ENCODE measurements around the gene KIAA1755.
A peak's percentile ranks its signal among the peaks of the same experiment; 100 is the strongest.

Gene KIAA1755

DNA sequence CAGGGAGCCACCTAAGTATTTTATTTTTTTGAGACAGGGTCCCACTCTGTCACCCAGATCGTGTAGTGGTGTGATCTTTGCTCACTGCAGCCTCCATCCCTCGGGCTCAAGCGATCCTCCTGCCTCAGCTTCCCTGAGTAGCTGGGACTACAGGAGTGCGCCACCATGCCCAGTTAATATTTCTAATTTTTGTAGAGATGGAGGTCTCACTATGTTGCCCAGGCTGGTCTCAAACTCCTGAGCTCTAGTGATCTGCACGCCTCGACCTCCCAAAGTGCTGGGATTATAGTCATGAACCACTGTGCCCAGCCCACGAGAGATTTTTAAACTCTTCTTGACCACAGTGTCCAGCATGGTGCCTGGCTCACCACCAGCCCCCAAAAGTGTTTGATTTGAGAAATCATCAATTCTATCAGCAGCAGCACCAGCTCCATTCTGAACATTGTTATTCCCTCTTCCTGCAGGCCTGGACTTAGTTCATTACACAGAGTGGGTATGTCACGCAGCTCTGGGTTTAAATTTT lies 93.1 kb downstream of the KIAA1755 start:
- Histone ChIP-seq H3K4me1 (ENCODE audit: control insufficient read depth in 2 of 2, insufficient read depth in 2 of 2, low read length in 2 of 2) (peaks cover 10 to 12% of the 10 kb centered on the region in 2 donors), H3K4me3 (ENCODE audit: low read length in 2 of 2) (no peak overlapping the region), H3K27me3 (ENCODE audit: control insufficient read depth in 2 of 2, insufficient read depth in 2 of 2, low read length in 2 of 2) (no peaks in the 10 kb centered on the region), H3K27ac (ENCODE audit: low read depth in 2 of 2, low read length in 2 of 2) (no peak overlapping the region), H3K9ac (ENCODE audit: low read depth in 1 of 2, low read length in 2 of 2) (no peak overlapping the region), H3K36me3 (ENCODE audit: control insufficient read depth in 2 of 2, insufficient read depth in 2 of 2, low read length in 2 of 2) (no peaks in the 10 kb centered on the region), H3K9me3 (ENCODE audit: control insufficient read depth in 2 of 2, low read length in 2 of 2) (no peaks in the 10 kb centered on the region)

DNA sequence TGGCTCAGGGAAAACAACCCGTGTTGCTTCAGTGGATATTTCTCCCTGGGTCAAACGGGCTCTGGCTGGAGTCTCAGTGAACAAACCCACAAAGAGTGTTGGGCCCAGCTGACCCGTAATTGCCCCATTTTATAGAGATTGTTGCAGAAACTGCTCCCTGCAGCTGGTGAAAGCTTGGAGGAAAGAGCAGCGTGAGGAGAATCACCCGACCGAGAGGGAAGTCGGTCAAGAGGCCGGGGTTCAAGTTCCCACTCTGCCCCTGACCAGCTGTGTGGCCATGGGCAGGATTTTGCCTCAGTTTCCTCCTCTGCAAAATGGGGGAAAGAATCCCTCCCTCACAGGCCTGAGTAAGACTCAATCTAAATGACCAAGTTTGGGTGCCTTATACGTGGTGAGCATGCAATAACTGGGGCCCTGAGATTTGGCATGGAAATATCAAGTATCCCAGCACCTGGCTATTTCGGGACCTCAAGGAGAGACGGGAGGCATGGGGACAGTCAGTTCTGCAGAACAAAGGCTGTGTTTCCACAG lies 93.8 kb downstream of the KIAA1755 start:
- no peak overlapping the region for H3K27ac ChIP-seq (ENCODE audit: low read depth in 2 of 2, low read length in 2 of 2)
- peaks cover 10 to 12% of the 10 kb centered on the region in 2 donors for H3K4me1 ChIP-seq (ENCODE audit: control insufficient read depth in 2 of 2, insufficient read depth in 2 of 2, low read length in 2 of 2)

DNA sequence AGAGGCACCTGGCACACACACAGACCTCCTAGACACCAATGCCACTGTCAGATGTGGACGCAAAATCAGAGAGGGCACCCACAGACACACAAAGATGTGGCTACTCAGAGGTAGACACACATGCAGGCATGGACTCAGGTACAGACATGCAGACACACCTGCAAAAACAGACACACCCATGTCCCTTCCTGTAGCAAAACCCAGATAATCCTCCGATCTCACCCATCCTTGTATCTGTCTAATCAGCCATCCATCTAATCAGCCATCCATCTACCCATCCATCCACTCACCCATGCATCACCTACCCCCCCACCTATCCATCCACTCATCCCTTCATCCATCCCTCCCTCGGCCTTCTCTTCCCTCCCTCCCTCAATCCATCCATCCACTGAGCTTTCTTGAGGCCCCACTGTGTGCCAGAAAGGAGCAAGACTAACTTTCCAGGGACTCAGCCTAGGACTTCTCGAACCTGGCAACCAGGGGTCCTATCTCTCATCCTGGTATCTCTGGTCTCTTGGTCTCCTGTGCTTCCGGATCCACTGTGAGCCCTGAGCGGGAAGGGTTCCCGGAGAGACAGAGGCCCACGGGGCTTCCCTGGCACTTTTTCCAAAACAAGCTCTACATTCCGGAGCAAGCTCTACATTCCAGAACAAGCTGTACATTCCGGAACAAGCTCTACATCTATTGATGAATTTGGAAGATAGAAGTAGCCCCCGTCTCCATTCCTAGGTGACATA lies 94.4 kb downstream of the KIAA1755 start:
- peak overlapping the region in 1 of 2 donors; percentile 30 for H3K9ac ChIP-seq (ENCODE audit: low read depth in 1 of 2, low read length in 2 of 2)
- H3K4me3 ChIP-seq (ENCODE audit: low read length in 2 of 2), result no peak overlapping the region
- H3K9me3 ChIP-seq (ENCODE audit: control insufficient read depth in 2 of 2, low read length in 2 of 2), result no peaks in the 10 kb centered on the region
- H3K4me1 ChIP-seq (ENCODE audit: control insufficient read depth in 2 of 2, insufficient read depth in 2 of 2, low read length in 2 of 2), result peaks cover 10 to 12% of the 10 kb centered on the region in 2 donors
- H3K36me3 ChIP-seq (ENCODE audit: control insufficient read depth in 2 of 2, insufficient read depth in 2 of 2, low read length in 2 of 2), result no peaks in the 10 kb centered on the region
- no peaks in the 10 kb centered on the region for H3K27me3 ChIP-seq (ENCODE audit: control insufficient read depth in 2 of 2, insufficient read depth in 2 of 2, low read length in 2 of 2)
- no peak overlapping the region for H3K27ac ChIP-seq (ENCODE audit: low read depth in 2 of 2, low read length in 2 of 2)

More for the DNA sequence above, 93.8 kb downstream of the KIAA1755 start:
- no peak overlapping the region for H3K9ac ChIP-seq (ENCODE audit: low read depth in 1 of 2, low read length in 2 of 2)
- no peaks in the 10 kb centered on the region for H3K9me3 ChIP-seq (ENCODE audit: control insufficient read depth in 2 of 2, low read length in 2 of 2)
- no peaks in the 10 kb centered on the region for H3K27me3 ChIP-seq (ENCODE audit: control insufficient read depth in 2 of 2, insufficient read depth in 2 of 2, low read length in 2 of 2)
- no peaks in the 10 kb centered on the region for H3K36me3 ChIP-seq (ENCODE audit: control insufficient read depth in 2 of 2, insufficient read depth in 2 of 2, low read length in 2 of 2)
- no peak overlapping the region for H3K4me3 ChIP-seq (ENCODE audit: low read length in 2 of 2)

DNA sequence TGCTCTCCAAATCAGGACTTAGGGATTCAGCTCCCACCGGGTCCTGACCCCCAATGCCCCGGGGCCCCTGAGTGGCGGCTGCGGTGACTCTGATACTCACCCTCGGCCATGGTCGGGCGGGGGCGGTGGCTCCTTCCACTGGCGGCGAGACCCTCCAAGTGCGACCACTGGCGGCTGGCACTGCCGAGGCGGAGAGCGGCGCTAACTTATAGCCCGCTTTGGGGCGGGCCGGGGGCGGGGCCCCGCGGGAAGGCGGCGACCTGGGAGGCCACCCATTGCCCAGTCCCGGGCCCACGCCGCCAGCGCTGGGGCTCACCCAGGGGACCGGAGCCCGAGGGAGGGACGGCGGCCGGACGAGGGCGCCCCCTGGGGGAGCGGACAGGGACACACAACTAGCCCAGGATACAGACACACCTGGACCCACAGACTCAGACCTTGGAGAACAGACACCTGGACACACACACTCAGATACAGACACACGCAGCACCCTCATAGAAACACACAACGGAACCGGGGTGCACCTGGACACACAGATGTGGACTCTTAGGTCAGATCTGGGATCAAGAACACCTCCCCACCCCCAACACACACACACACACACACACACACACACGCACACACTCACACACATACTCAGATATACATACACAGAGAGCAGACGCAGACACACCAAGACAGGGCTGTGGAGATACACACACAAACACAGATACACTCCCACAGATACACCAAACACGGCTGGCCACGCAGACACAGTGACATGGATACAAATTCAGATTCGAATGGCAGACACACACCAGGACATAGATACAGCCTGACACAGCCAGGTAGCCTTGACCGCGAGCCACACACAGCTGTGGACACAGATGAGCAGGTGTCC lies 95.2 kb downstream of the KIAA1755 start, which contains the start of gene TGM2:
TSS of gene TGM2 (minus strand) at position 182 of the 877 bp plus-strand sequence. CDS start at position 110, 72 bp downstream.
- Histone ChIP-seq H3K9me3 (ENCODE audit: control insufficient read depth in 2 of 2, low read length in 2 of 2) (no peaks in the 10 kb centered on the region), H3K27me3 (ENCODE audit: control insufficient read depth in 2 of 2, insufficient read depth in 2 of 2, low read length in 2 of 2) (no peaks in the 10 kb centered on the region), H3K27ac (ENCODE audit: low read depth in 2 of 2, low read length in 2 of 2) (peak within 1 kb of the TSS in 1 of 2 donors; percentile 23), H3K9ac (ENCODE audit: low read depth in 1 of 2, low read length in 2 of 2) (peak within 1 kb of the TSS; percentile 15 to 30), H3K36me3 (ENCODE audit: control insufficient read depth in 2 of 2, insufficient read depth in 2 of 2, low read length in 2 of 2) (no peaks in the 10 kb centered on the region), H3K4me3 (ENCODE audit: low read length in 2 of 2) (peak within 1 kb of the TSS; percentile 9 to 62), H3K4me1 (ENCODE audit: control insufficient read depth in 2 of 2, insufficient read depth in 2 of 2, low read length in 2 of 2) (peaks cover 10 to 12% of the 10 kb centered on the region in 2 donors)

DNA sequence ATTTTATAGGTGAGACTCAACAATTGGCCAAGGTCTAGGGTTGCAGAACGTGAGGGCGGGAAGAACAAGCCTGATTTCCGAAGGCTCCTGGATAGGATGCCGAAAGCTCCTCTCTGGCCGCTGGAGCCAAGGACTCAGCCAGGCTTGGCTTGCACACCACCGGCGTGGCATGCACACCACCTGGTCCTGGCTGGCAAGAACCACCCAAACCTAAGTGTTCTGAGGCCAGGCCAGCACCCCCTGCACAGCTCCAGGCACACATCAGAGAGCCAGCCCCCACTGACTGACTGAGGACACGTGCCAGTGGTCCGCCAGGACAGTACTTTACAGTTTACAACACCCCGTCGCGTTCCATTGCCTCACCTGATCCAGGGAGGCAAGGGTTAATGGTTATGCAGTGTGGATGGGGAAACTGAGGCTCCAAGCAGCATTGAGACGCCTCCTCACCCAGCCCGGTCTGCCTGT lies 95.9 kb downstream of the KIAA1755 start:
- Histone ChIP-seq H3K4me3 (ENCODE audit: low read length in 2 of 2) (peak overlapping the region; percentile 9 to 62), H3K9ac (ENCODE audit: low read depth in 1 of 2, low read length in 2 of 2) (peak overlapping the region; percentile 15 to 30), H3K27ac (ENCODE audit: low read depth in 2 of 2, low read length in 2 of 2) (peak overlapping the region in 1 of 2 donors; percentile 23), H3K27me3 (ENCODE audit: control insufficient read depth in 2 of 2, insufficient read depth in 2 of 2, low read length in 2 of 2) (no peaks in the 10 kb centered on the region), H3K36me3 (ENCODE audit: control insufficient read depth in 2 of 2, insufficient read depth in 2 of 2, low read length in 2 of 2) (no peaks in the 10 kb centered on the region), H3K4me1 (ENCODE audit: control insufficient read depth in 2 of 2, insufficient read depth in 2 of 2, low read length in 2 of 2) (peaks cover 10 to 12% of the 10 kb centered on the region in 2 donors), H3K9me3 (ENCODE audit: control insufficient read depth in 2 of 2, low read length in 2 of 2) (no peaks in the 10 kb centered on the region)

DNA sequence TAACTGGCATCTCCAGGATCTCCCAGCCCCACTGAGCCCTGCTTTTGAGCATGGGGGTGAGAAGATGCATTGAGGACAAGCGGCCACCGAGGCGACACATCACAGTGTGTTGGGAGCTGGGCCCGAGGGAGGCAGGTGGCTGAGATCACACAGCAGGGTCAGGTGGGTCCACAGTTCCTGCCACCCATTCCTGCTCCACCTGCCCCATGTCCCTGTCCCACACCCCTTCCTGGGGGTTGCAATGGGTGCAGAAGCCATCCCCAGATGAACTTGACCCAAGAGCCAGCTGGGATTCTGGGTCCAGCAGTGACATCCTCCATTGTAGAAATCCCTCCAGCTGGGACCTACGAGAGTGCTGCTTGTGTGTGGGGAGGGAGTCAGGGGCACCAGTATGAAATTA lies 96.5 kb downstream of the KIAA1755 start:
- peaks cover 10 to 12% of the 10 kb centered on the region in 2 donors for H3K4me1 ChIP-seq (ENCODE audit: control insufficient read depth in 2 of 2, insufficient read depth in 2 of 2, low read length in 2 of 2)
- H3K4me3 ChIP-seq (ENCODE audit: low read length in 2 of 2), result peak overlapping the region in 1 of 2 donors; percentile 62
- no peaks in the 10 kb centered on the region for H3K9me3 ChIP-seq (ENCODE audit: control insufficient read depth in 2 of 2, low read length in 2 of 2)
- H3K9ac ChIP-seq (ENCODE audit: low read depth in 1 of 2, low read length in 2 of 2), result no peak overlapping the region
- H3K27ac ChIP-seq (ENCODE audit: low read depth in 2 of 2, low read length in 2 of 2), result no peak overlapping the region
- H3K27me3 ChIP-seq (ENCODE audit: control insufficient read depth in 2 of 2, insufficient read depth in 2 of 2, low read length in 2 of 2), result no peaks in the 10 kb centered on the region
- H3K36me3 ChIP-seq (ENCODE audit: control insufficient read depth in 2 of 2, insufficient read depth in 2 of 2, low read length in 2 of 2), result no peaks in the 10 kb centered on the region

DNA sequence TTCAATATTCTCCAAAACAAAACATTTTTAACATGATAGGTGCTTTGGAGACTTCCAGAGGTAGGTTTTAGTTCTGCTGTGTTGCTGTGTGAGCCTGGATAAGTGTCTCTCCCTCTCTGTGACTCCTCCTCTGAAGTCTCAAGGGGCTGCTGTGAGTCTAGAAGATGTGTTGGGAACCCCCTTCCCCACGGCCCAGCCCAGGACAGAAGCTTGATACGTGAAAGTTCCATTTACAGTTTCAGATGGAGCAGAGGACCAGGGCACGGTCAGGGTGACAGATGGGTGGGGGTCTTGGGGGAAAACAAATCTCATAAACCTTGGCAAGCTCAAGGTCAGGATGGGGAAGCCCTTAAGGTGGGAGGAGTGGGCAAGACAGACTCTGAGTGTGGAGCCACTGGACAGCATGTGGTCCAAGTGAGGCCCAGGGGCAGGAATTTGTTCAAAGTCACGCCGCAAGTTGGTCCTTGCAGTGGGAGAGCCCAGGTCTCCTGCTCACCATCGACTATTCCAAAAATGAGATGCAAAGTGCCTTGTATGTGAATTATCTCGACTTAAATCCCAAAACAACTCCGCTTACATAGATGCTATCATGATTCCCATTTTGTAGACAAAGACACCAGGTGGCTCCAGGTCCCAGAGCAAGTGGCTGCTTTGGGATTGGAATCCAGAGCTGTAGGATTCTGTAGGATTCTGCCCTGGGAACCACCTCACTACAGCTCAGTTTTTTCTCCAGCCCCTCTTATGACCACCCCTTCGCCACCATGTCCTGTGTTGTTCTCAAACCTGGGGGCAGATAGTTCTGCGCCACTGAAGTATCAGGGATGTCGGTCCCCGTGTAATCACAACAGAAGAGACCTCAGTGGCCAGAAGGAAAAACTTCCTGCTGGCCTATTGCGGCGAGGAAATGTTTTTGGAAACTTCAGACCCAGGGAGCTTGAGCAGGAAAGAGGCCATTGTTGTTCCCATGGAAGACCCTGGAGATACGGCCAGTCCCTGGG lies 97.4 kb downstream of the KIAA1755 start:
- Histone ChIP-seq H3K27ac (ENCODE audit: low read depth in 2 of 2, low read length in 2 of 2) (no peak overlapping the region), H3K9me3 (ENCODE audit: control insufficient read depth in 2 of 2, low read length in 2 of 2) (no peaks in the 10 kb centered on the region), H3K9ac (ENCODE audit: low read depth in 1 of 2, low read length in 2 of 2) (peak overlapping the region in 1 of 2 donors; percentile 5)

DNA sequence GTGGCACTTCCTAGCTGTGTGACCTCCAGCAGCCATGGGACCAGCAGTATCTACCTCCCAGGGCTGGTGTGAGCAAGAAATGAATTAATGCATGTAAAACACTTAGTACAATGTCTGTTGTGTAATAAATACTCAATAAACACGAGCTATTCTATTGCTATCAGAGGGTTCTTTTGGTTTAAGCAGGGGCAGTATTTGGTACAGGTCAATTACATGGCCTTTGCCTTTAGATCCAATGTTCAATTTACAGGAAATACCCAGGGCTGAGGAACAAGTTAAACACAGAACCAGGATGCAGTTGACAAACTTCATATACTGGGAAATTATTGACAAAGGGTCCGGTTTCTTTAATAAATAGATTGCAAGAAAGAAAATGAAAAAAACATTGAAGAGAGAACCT lies 98.4 kb downstream of the KIAA1755 start:
- no peak overlapping the region for H3K9ac ChIP-seq (ENCODE audit: low read depth in 1 of 2, low read length in 2 of 2)
- no peaks in the 10 kb centered on the region for H3K27me3 ChIP-seq (ENCODE audit: control insufficient read depth in 2 of 2, insufficient read depth in 2 of 2, low read length in 2 of 2)
- no peak overlapping the region for H3K4me3 ChIP-seq (ENCODE audit: low read length in 2 of 2)
- H3K4me1 ChIP-seq (ENCODE audit: control insufficient read depth in 2 of 2, insufficient read depth in 2 of 2, low read length in 2 of 2), result peaks cover 10 to 11% of the 10 kb centered on the region in 2 donors
- no peaks in the 10 kb centered on the region for H3K36me3 ChIP-seq (ENCODE audit: control insufficient read depth in 2 of 2, insufficient read depth in 2 of 2, low read length in 2 of 2)
- no peaks in the 10 kb centered on the region for H3K9me3 ChIP-seq (ENCODE audit: control insufficient read depth in 2 of 2, low read length in 2 of 2)
- H3K27ac ChIP-seq (ENCODE audit: low read depth in 2 of 2, low read length in 2 of 2), result no peak overlapping the region

More for the DNA sequence above, 97.4 kb downstream of the KIAA1755 start:
- peak overlapping the region in 1 of 2 donors; percentile 62 for H3K4me3 ChIP-seq (ENCODE audit: low read length in 2 of 2)
- peaks cover 7 to 10% of the 10 kb centered on the region in 2 donors for H3K4me1 ChIP-seq (ENCODE audit: control insufficient read depth in 2 of 2, insufficient read depth in 2 of 2, low read length in 2 of 2)
- H3K27me3 ChIP-seq (ENCODE audit: control insufficient read depth in 2 of 2, insufficient read depth in 2 of 2, low read length in 2 of 2), result no peaks in the 10 kb centered on the region
- H3K36me3 ChIP-seq (ENCODE audit: control insufficient read depth in 2 of 2, insufficient read depth in 2 of 2, low read length in 2 of 2), result no peaks in the 10 kb centered on the region

DNA sequence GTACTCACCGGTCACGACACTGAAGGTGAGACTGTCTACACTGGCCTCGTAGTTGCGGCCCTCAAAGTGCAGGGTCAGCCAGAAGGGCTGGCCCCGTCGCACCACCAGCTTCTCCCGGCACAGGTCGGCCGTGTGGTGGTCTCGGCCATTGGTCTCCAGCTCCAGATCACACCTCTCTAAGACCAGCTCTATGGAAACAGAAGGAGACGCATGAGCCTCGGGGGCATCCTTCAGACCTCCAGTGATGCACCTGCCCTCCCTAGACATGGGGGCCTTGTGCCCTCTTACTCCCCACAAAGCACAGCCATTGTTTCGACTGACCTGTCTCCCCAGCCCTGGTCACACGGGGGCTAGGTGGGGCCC lies 99.1 kb downstream of the KIAA1755 start:
- no peaks in the 10 kb centered on the region for H3K9me3 ChIP-seq (ENCODE audit: control insufficient read depth in 2 of 2, low read length in 2 of 2)
- no peak overlapping the region for H3K4me3 ChIP-seq (ENCODE audit: low read length in 2 of 2)
- no peaks in the 10 kb centered on the region for H3K36me3 ChIP-seq (ENCODE audit: control insufficient read depth in 2 of 2, insufficient read depth in 2 of 2, low read length in 2 of 2)
- H3K27ac ChIP-seq (ENCODE audit: low read depth in 2 of 2, low read length in 2 of 2), result no peak overlapping the region
- no peaks in the 10 kb centered on the region for H3K27me3 ChIP-seq (ENCODE audit: control insufficient read depth in 2 of 2, insufficient read depth in 2 of 2, low read length in 2 of 2)
- no peak overlapping the region for H3K9ac ChIP-seq (ENCODE audit: low read depth in 1 of 2, low read length in 2 of 2)
- H3K4me1 ChIP-seq (ENCODE audit: control insufficient read depth in 2 of 2, insufficient read depth in 2 of 2, low read length in 2 of 2), result peaks cover 10 to 11% of the 10 kb centered on the region in 2 donors

Measured in mucosa of rectum (tissue), 2 donors.